PC-3 (cell line): ENCODE results near the gene FMNL3. TPM values are rescaled to one million over a fixed set of nuclear protein-coding genes. Genes with fewer than 3 reads are reported as not detected.
"Not testable (repeated sequence)": the region's sequence is repeated elsewhere in the genome, so short reads cannot be mapped to it uniquely, and the experiment has no call there.

Source experiments
- ATAC-seq: fragments of 200-7000 bp; cut with Tn5 transposase; 2 replicates; pipeline ENCODE4 v1.9.1; 2020; ENCODE audit warnings: mild to moderate bottlenecking, moderate library complexity
- BruUV-seq: library from RNA; stranded (reverse); fragments of 400-500 nt; replicated peaks from 2 replicates; lab custom pipeline; 2021; lab: Mats Ljungman, UMichigan
- CTCF ChIA-PET: fragments of 300-600 bp; sonication (Branson Sonifier 250); formaldehyde crosslinking; loops from one replicate; lab custom pipeline; 2022; ENCODE audit warnings: antibody characterized with exemption; lab: Charles Lee
- POLR2A ChIA-PET: fragments of 300-600 bp; sonication (Branson Sonifier 250); formaldehyde crosslinking; loops from one replicate; lab custom pipeline; 2022; ENCODE audit warnings: antibody characterized with exemption; ENCODE audit not compliant: unreplicated experiment; lab: Charles Lee
- DNase-seq: peaks from one replicate; pipeline ENCODE4 v3.0.0-alpha.2; 2015
- H2AFZ ChIP-seq: fragments of 300-600 bp; sonication (generic); 2 replicates; pipeline ENCODE4 v1.6.0; 2016; ENCODE audit warnings: antibody characterized with exemption, low read length
- H3F3A ChIP-seq: fragments of 300-600 bp; sonication (generic); one replicate; pipeline ENCODE4 v1.6.0; 2017; ENCODE audit warnings: antibody characterized with exemption, low read length, control low read depth, mild to moderate bottlenecking; ENCODE audit not compliant: unreplicated experiment
- H3K27ac ChIP-seq: fragments of 300-600 bp; sonication (generic); 2 replicates; pipeline ENCODE4 v1.5.1; 2016; ENCODE audit warnings: mild to moderate bottlenecking, low read length
- H3K27me3 ChIP-seq: fragments of 300-600 bp; sonication (generic); 2 replicates; pipeline ENCODE4 v1.6.1; 2016; ENCODE audit warnings: low read length, mixed read lengths
- H3K36me3 ChIP-seq: fragments of 300-600 bp; sonication (generic); 2 replicates; pipeline ENCODE4 v1.6.1; 2016; ENCODE audit warnings: low read depth, mixed run types, low read length, mixed read lengths
- H3K4me1 ChIP-seq: fragments of 300-600 bp; sonication (generic); 2 replicates; pipeline ENCODE4 v1.5.1; 2016; ENCODE audit warnings: low read length; ENCODE audit not compliant: insufficient read depth
- H3K4me2 ChIP-seq: fragments of 300-600 bp; sonication (generic); 2 replicates; pipeline ENCODE4 v1.6.0; 2016; ENCODE audit warnings: low read length
- H3K4me3 ChIP-seq: fragments of 300-600 bp; sonication (generic); 2 replicates; pipeline ENCODE4 v1.5.1; 2016; ENCODE audit warnings: mild to moderate bottlenecking, low read length, mixed read lengths
- H3K79me2 ChIP-seq: fragments of 300-600 bp; sonication (generic); 2 replicates; pipeline ENCODE4 v1.6.1; 2017; ENCODE audit warnings: low read length, mixed read lengths
- H3K9ac ChIP-seq: fragments of 300-600 bp; sonication (generic); 2 replicates; pipeline ENCODE4 v1.6.0; 2016; ENCODE audit warnings: mild to moderate bottlenecking, low read length
- H3K9me2 ChIP-seq: fragments of 300-600 bp; sonication (generic); replicated peaks from 2 replicates; pipeline ENCODE4 v1.6.1; 2016; ENCODE audit warnings: mixed run types, low read length, mixed read lengths
- H3K9me3 ChIP-seq: fragments of 300-600 bp; sonication (generic); 2 replicates; pipeline ENCODE4 v1.6.1; 2016; ENCODE audit warnings: low read length, mixed read lengths
- H4K20me1 ChIP-seq: fragments of 300-600 bp; sonication (generic); 2 replicates; pipeline ENCODE4 v1.6.1; 2016; ENCODE audit warnings: low read length, mixed read lengths
- EZH2 ChIP-seq: fragments of 300-600 bp; sonication (generic); IDR thresholded peaks from one replicate; pipeline ENCODE4 v1.6.1; 2017; ENCODE audit warnings: antibody characterized with exemption, mild to moderate bottlenecking, low read length; ENCODE audit not compliant: unreplicated experiment
- EZH2phosphoT487 ChIP-seq: fragments of 300-600 bp; sonication (generic); IDR thresholded peaks from 2 replicates; pipeline ENCODE4 v1.6.1; 2018; ENCODE audit warnings: mild to moderate bottlenecking, antibody characterized with exemption, low read length, borderline replicate concordance
- intact Hi-C: fragments of 100-400 bp; cut with micrococcal nuclease; formaldehyde crosslinking; loops from 2 replicates; pipeline ENCODE4 v1.9.0; 2023
- total RNA-seq: library from RNA; depleted of rRNA; stranded (reverse); fragments of >200 nt; gene quantifications from 2 replicates; pipeline ENCODE4 v1.2.3, GENCODE V29; 2014
- TF ChIP-seq, protein P1 (sequence below): fragments of 300-600 bp; sonication (generic); conservative IDR thresholded peaks from 2 replicates; pipeline ENCODE4 v1.5.1; 2017; ENCODE audit warnings: antibody characterized with exemption, low read depth, mild to moderate bottlenecking, low read length

FMNL3 gene
- total RNA-seq, 1 experiment from 2014 or later: 6.2 TPM

DNA sequence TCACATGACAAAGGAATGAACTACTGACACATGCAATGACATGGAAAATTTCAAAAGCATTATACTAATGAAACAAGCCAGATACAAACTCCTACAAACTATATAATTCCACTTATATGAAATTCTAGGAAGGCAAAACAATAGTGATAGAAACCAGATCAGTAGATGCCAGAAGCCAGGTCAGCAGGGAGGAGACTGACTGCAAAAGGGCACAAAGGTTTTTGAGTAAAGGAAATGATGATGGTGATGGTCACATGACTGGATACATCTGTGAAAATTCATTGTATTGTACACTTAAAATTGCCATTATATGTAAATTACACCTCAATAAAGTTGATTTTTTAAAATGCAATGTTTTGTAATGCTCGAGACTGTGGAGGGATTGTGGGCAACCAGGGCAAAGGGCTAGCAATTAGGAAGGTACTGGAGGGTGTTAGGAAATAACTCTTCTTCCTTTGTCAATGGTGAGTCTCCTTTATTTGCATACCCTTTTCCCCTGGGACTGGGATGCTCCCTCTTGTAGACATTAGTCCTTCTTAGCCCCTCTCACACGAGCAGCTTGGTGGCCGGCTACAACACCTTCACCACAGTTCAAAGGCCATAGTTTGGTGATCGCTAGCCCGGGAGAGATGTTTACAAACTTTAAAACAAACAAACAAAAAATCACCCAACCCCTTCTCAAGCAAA lies 90.5 kb downstream of the FMNL3 start:
- H2AFZ ChIP-seq: no peak overlapping the region
- TF ChIP-seq EZH2phosphoT487: no peak
- TF ChIP-seq, protein P1, sequence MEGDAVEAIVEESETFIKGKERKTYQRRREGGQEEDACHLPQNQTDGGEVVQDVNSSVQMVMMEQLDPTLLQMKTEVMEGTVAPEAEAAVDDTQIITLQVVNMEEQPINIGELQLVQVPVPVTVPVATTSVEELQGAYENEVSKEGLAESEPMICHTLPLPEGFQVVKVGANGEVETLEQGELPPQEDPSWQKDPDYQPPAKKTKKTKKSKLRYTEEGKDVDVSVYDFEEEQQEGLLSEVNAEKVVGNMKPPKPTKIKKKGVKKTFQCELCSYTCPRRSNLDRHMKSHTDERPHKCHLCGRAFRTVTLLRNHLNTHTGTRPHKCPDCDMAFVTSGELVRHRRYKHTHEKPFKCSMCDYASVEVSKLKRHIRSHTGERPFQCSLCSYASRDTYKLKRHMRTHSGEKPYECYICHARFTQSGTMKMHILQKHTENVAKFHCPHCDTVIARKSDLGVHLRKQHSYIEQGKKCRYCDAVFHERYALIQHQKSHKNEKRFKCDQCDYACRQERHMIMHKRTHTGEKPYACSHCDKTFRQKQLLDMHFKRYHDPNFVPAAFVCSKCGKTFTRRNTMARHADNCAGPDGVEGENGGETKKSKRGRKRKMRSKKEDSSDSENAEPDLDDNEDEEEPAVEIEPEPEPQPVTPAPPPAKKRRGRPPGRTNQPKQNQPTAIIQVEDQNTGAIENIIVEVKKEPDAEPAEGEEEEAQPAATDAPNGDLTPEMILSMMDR: no peak
- TF ChIP-seq EZH2: no peak
- no TSS peak for BruUV-seq

GRCh38 chr12:49615725-49616124 lies 91.5 kb downstream of the FMNL3 start:
- TF ChIP-seq EZH2phosphoT487: no peak
- TF ChIP-seq EZH2: no peak
- no TSS peak for BruUV-seq
- H4K20me1 ChIP-seq: no peaks in the 10 kb centered on the region
- no peak overlapping the region for H3K4me2 ChIP-seq
- H3K9me2 ChIP-seq: no peaks in the 10 kb centered on the region
- H3K79me2 ChIP-seq: no peaks in the 10 kb centered on the region
- no peak overlapping the region for H3K9ac ChIP-seq
- H3F3A ChIP-seq: no peaks in the 10 kb centered on the region
- CTCF ChIA-PET: interaction anchor here (0.6 kb wide), 1 partner anchor 284 kb away, joined by 6 read pairs; no protein-coding TSS in a partner anchor
- intact Hi-C loops: no loop called here
- peak; percentile 79 for DNase-seq
- ATAC-seq: no peak; the same call in 1 of the 2 replicates
- H3K27ac ChIP-seq: no peak overlapping the region
- H3K4me3 ChIP-seq: no peak overlapping the region
- 0 out of 2 replicates have a peak, but pooled peaks cover 9% of the 10 kb centered on the region for H3K4me1 ChIP-seq
- H3K27me3 ChIP-seq: no peaks in the 10 kb centered on the region
- POLR2A ChIA-PET: no interaction called here
- H3K9me3 ChIP-seq: no peaks in the 10 kb centered on the region
- no peak overlapping the region for H2AFZ ChIP-seq
- H3K36me3 ChIP-seq: no peaks in the 10 kb centered on the region

More for the DNA sequence above, 90.5 kb downstream of the FMNL3 start:
- intact Hi-C loops: no loop called here
- DNase-seq (no peak), ATAC-seq (no peak)
- no peak overlapping the region for H3K4me2 ChIP-seq
- H3K4me3 ChIP-seq: no peak overlapping the region
- no peaks in the 10 kb centered on the region for H3K36me3 ChIP-seq
- no peaks in the 10 kb centered on the region for H3K9me2 ChIP-seq
- POLR2A ChIA-PET: no interaction called here
- H3K9me3 ChIP-seq: no peaks in the 10 kb centered on the region
- H4K20me1 ChIP-seq: no peaks in the 10 kb centered on the region
- H3F3A ChIP-seq: no peaks in the 10 kb centered on the region
- peaks cover 12% of the 10 kb centered on the region; the same call in 1 of the 2 replicates for H3K4me1 ChIP-seq
- no peaks in the 10 kb centered on the region for H3K27me3 ChIP-seq
- H3K9ac ChIP-seq: no peak overlapping the region
- H3K79me2 ChIP-seq: no peaks in the 10 kb centered on the region
- CTCF ChIA-PET: no interaction called here
- no peak overlapping the region for H3K27ac ChIP-seq

DNA sequence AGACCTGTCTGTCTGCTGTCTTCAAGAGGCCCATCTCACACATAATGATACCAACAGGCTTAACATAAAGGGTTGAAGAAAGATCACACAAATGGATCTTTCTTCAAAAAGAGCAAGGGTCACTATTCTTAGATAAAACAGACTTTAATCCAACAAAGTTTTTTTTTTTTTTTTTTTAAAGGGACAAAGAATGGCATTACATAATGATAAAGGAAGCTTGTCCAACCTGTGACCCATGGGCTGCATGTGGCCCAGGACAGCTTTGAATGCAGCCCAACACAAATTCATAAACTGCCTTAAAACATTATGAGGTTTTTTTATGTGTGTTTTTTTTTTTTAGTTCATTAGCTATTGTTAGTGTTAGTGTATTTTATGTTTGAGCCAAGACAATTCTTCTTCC lies 95.0 kb downstream of the FMNL3 start:
- CTCF ChIA-PET: no interaction called here
- POLR2A ChIA-PET: no interaction called here

GRCh38 chr12:49610785-49611184 lies 96.4 kb downstream of the FMNL3 start:
- H3K9me3 ChIP-seq, H3K4me3 ChIP-seq, POLR2A ChIA-PET, H3K4me1 ChIP-seq, ATAC-seq, intact Hi-C loops, H3K27ac ChIP-seq, H2AFZ ChIP-seq, CTCF ChIA-PET, H3F3A ChIP-seq, BruUV-seq, H3K4me2 ChIP-seq, H4K20me1 ChIP-seq, DNase-seq, H3K9me2 ChIP-seq, H3K27me3 ChIP-seq, H3K36me3 ChIP-seq, H3K9ac ChIP-seq, H3K79me2 ChIP-seq: not testable (repeated sequence)

More for the DNA sequence above, 95.0 kb downstream of the FMNL3 start:
- ATAC-seq (no peak), DNase-seq (no peak)
- Histone ChIP-seq H2AFZ (no peak overlapping the region), H3K27ac (no peak overlapping the region), H3K79me2 (no peaks in the 10 kb centered on the region), H3F3A (no peaks in the 10 kb centered on the region), H3K9me2 (no peaks in the 10 kb centered on the region), H3K27me3 (no peaks in the 10 kb centered on the region), H3K36me3 (no peaks in the 10 kb centered on the region), H3K9me3 (no peaks in the 10 kb centered on the region), H3K4me1 (0 out of 2 replicates have a peak, but pooled peaks cover 3% of the 10 kb centered on the region), H3K4me2 (no peak overlapping the region), H4K20me1 (no peaks in the 10 kb centered on the region), H3K9ac (no peak overlapping the region), H3K4me3 (no peak overlapping the region)
- BruUV-seq: no TSS peak
- TF ChIP-seq, protein P1: no peak
- no peak for TF ChIP-seq EZH2
- no peak for TF ChIP-seq EZH2phosphoT487
- intact Hi-C loops: no loop called here
